ENCODE results near the gene TNRC18. TPM values are rescaled to one million over a fixed set of nuclear protein-coding genes. Genes with fewer than 3 reads are reported as not detected.

The TNRC18 gene
- total RNA-seq, 1 experiment from 2014 or later = 69.8 TPM

DNA sequence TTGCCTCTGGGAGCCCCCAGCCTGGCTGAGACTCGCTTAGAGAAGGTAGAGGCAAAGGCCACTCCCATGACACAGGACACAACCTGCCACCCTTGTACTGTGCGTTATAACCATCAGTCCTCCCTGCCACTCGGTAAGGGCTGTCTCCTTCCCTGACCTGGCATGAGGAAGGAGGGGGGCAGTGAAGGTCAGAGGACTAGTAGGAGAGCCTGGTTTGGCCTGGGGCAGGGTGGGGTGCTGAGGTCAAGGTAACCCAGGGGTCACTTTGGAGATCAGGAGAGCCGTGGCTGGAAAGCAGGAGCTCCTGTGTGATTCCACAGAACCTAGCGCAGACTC, 6.9 kb upstream of the TNRC18 start:
- DNase-seq (ENCODE audit: extremely low read depth, low read depth) = no peak

DNA sequence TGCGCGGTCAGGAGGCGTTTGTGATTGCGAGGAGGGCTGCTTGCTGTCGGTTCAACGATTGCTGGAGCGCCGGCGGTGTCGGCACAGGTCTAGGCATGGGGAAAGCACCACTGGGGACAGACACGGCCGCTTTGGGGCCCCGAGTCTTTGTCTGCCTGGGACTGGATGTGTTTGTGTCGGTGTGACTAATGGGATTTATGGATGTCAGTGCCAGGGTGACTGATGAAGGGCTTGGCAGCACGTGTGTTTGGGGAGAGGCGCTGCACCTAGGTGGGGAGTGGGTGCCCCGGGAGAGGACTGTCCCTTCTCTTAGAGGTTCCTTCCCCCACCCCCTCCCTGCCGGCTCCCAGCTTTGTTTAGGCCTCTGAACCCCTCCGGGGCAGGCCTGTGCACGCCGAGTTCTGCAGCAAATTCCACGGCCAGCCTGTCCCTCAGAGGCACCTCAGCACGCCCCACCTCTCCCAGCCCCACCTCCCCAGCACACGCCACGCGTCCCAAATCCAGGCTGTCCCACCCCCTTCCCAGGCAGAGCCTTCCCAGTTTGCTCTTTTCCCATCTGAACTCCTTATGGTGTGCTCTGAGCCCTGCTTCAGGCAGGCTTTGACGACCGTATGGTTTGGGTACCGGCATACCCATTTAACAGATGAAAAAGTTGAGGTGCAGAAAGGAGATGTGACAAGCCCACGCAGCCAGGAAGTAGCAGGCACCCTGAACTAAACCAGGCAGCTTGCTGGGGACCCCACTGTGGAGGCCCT, 6.4 kb upstream of the TNRC18 start:
- DNase-seq (ENCODE audit: extremely low read depth, low read depth) = no peak

GRCh38 chr7:5429253-5429856, 5.7 kb upstream of the TNRC18 start:
- no peak for DNase-seq (ENCODE audit: extremely low read depth, low read depth)

- peak; percentile 84 for DNase-seq (ENCODE audit: extremely low read depth, low read depth)
These were observed 5.0 kb upstream of the TNRC18 start for GRCh38 chr7:5428478-5429252.

DNA sequence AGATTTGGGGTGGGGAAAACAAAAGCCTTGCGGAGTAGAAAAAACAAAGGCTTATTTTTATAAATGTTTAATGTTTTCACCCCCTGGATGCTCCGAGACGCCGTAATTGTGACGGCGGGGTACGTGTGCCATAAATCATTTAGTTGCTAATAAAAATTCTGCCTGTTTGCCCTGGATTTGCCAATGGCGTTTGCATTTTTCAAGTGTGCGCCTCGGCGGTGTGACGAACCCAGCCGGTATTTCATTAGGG, 2.5 kb upstream of the TNRC18 start:
- DNase-seq (ENCODE audit: extremely low read depth, low read depth) = no peak

DNA sequence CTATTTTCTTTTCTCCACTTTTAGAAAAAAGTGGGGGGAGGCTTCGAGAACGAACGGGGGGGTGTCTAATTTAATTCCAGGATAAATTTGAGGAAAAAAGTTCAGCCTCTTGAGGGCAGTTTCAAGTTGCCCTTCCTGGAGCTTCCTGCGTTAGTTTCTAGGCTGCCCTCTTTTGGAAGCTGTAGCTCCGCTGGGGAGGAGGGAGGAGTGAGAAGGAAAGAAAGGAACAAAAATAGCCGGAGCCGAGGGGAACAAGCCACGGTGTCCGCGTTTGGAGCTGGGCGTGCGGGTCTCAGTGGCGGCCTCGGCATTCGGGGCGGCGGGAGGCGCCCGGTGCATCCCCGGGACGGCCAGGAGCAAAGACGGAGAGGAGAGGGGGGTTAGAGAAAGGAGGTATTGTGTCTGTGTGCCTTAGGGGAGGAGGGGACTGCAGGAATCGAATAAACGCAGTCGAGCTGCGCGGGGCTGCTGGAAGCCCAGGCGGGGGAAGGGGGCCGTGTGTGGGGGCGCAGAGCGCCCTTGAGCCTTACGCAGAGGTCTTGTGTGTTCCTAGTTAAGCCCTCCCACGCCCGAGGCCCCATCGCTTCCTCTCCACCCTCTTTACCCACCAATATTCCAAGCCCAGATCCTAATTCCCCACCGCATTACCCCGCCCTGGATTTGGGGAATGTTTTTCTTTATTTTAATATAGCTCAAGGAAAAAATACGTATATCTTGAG, 2.0 kb upstream of the TNRC18 start:
- DNase-seq (ENCODE audit: extremely low read depth, low read depth) = peak; percentile 78

DNA sequence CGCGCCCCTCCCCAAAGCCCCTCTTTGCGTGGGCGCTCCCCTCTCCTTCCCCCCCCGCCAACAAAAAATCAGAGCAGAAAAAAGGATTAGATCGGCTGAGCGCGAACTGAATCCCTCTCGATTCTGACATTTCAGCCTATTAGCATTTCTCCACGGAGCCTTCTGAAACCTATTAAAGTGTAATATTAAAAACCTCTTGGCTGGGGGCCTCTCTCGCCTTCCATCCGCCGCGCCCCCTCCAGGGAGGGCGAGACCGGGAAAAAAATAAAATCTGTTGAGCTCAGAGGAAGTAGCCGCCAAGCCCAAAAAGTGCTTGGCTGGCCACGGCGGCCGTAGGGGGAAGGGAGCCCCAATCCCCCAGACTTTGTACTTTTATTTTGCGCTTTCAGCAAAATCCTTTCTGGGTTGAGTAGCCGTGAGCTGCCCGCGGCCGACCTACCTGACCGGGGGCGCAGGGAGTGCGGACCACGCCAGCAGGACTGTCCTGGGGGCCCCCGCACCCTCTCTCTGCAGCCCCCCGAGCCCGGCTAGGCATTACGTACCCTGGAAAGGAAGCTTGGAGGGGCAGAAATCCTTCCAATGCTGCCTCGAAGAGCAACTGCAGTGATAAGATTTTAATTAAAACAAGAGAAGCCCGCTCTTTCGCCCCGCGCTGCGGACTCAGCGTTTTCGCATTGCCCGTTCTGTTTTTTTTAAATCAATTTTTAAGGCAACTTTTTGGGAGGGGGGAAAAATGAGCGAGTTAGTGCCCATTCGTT, 1.3 kb upstream of the TNRC18 start:
- DNase-seq (ENCODE audit: extremely low read depth, low read depth) = no peak

DNA sequence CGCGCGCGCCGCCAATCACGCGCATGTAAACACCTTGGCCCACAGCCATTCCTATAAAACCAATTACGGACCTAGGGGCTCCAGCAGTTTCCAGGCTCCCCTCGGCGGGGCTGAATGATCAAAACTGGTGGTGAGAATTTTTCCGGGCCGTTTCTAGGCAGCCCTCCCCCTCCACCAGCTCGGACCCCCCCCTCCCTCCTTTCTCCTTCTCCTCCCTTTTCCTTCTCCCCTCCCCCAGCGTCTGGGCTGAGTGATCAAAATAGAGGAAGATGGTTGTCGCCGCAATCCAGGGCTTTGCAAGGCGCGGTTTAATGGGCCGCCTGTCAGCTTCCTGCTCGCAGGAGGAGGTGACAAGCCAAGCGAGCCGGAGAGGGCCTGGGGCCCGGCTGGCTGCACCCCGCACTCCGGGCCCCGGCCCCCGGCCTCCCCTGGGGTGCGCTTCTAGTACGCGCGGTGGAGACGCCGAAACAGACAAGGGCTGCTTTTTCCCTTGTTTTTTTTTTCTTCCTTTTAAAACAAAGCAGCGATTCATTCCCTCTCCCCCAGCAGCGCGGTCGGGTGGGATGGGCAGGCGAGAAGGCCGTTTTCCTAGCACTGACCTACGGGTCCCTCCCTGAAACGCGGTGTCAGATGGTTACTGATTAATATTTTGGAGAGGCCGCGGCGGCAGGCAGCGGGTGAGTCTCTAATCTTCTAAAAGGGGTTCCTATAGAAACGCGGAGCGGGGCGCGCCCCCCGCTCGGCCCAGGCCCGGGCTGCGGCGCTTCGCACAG, 528 bp upstream of the TNRC18 start:
- DNase-seq (ENCODE audit: extremely low read depth, low read depth) = peak; percentile 99

DNA sequence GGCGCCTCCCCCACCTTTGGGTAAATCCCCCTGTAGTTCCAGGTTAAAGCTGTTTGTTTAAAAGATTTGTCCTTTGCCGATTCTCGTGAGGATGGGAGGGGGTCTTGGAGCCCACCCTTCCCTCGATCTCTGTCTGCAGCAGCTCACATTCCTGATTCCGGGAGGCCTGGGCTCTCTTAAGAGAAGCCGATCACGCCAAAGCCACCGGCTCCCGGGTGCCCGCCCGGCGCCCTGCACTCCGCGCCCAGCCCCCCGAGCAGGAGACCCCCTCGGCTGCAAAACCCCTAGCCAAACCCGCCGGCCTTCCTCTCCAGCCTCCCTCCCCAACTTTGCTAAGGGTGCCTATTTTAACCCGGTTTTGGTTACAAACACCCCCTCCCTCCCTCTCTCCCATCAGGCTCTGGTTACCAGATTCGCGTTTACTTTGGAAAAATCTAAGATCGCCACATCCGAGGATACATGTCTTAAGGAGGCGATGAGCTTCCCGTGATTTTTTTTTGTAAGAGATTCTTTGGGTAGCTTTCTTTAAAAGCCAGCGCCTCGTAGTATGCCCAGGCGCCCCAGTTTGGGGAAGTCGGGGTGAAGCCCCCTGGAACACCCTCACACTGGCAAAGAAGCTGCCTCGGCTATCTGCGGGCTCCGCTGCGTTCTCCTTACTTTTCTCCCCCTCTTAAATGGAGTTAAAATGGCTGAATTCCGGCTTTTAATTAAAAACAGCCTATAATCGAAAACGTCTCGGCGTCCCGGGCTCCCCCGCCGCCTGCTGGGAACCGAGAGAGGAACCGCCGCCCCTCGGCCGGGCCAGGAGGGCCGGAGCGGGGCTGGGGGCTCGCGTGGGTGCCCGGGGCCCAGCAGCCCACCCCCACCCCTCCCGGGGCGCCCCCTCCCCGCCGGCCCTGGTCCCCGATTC, 983 bp downstream of the TNRC18 start:
- no peak for DNase-seq (ENCODE audit: extremely low read depth, low read depth)

DNA sequence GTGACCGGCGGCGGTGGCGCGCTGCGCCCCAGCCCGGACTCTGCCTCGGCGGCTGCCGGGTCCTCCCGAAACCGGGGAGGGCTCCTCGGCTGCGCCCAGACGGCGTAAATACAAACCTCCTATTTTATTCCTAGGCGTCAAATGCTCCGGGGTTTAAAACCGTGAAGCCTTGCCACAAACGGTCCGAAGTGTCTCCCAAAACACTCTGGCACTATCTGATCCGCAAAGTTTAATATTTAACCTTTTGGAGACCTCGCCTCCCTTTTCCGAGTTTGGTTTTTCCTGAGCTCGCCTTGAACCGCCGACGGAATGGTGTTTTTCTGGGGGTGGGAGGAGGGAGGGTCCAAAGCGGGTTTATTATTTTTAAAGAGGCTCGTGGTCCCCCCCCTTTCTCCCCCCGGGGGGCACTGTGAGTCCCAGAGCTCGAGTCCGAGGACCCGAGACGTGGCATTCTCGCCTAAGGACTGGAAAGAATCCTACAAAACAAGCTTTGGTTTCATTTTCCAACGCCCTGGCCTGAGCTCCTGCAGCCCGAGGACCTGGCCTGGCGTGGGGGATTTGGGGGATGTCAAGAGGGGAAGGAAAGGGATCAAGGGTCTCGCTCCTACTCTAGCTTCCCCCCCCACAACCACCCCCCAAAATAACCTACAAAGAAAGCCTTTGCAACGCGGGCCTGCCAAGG, 1.8 kb downstream of the TNRC18 start:
- DNase-seq (ENCODE audit: extremely low read depth, low read depth) = no peak

GRCh38 chr7:5420881-5421713, 2.5 kb downstream of the TNRC18 start:
- no peak for DNase-seq (ENCODE audit: extremely low read depth, low read depth)

- DNase-seq (ENCODE audit: extremely low read depth, low read depth) = no peak
These were observed 3.4 kb downstream of the TNRC18 start for GRCh38 chr7:5420067-5420880.

- no peak for DNase-seq (ENCODE audit: extremely low read depth, low read depth)
These were observed 4.0 kb downstream of the TNRC18 start for GRCh38 chr7:5419539-5420066.

GRCh38 chr7:5418285-5418582, 5.4 kb downstream of the TNRC18 start:
- DNase-seq (ENCODE audit: extremely low read depth, low read depth) = no peak

DNA sequence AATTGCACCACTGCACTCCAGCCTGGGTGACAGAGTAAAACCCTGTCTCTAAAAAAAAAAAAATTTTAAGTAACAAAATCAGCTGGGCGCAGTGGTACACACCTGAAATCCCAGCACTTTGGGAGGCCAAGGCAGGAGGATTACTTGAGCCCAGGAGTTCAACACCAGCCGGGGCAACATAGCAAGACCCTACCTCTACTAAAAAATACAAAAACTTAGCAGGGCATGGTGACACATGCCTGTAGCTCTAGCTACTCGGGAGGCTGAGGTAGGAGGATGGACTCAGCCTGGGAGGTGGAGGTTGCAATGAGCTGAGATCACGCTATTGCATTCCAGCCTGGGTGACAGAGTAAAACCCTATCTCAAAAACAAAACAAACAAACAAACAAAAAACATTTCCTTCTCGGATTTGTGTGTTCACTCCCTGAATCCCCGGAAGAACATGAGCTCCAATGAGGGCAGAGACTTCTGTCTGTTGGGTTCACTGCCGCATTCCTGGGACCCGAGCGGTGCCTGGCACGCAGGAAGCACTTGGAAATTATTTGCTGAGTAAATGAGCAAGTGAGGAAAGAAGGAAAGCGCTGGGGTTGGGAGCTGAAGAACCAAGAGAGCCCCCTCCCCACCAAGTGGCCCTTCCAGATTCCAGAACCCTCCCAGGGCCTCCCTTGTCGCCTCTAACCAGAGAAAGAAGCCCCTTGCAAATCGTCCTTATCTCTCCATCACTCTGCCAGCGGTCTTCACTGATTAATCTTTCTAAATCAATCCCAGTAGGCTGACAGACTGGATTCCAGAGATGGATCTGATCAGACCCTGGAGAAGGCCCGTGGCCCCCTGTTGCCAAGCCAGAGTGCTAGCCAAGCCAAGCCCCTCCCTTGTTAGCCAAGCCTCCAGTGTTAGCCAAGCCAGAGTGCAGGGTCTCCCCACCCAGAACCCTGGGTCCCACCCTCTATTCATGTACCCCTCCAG, 6.2 kb downstream of the TNRC18 start:
- no peak for DNase-seq (ENCODE audit: extremely low read depth, low read depth)

All from NCI-H460 (cell line).